Stimulated activated CD8-positive, alpha-beta memory T cell treated with anti-CD3 and anti-CD28 coated beads, Interleukin-7, amount 100 ng/mL, for 48 hours (primary cell): ENCODE data around the gene MAP2K3.
A peak's percentile ranks its signal among the peaks of the same experiment; 100 is the strongest.

Experiments used
- DNase-seq, 2 donors: peaks; one replicate each; pipeline ENCODE4 v3.0.0-alpha.2; 2020; ENCODE audit warnings: low read depth in 1 of 2; ENCODE audit errors: extremely low read depth in 1 of 2

Gene MAP2K3

DNA sequence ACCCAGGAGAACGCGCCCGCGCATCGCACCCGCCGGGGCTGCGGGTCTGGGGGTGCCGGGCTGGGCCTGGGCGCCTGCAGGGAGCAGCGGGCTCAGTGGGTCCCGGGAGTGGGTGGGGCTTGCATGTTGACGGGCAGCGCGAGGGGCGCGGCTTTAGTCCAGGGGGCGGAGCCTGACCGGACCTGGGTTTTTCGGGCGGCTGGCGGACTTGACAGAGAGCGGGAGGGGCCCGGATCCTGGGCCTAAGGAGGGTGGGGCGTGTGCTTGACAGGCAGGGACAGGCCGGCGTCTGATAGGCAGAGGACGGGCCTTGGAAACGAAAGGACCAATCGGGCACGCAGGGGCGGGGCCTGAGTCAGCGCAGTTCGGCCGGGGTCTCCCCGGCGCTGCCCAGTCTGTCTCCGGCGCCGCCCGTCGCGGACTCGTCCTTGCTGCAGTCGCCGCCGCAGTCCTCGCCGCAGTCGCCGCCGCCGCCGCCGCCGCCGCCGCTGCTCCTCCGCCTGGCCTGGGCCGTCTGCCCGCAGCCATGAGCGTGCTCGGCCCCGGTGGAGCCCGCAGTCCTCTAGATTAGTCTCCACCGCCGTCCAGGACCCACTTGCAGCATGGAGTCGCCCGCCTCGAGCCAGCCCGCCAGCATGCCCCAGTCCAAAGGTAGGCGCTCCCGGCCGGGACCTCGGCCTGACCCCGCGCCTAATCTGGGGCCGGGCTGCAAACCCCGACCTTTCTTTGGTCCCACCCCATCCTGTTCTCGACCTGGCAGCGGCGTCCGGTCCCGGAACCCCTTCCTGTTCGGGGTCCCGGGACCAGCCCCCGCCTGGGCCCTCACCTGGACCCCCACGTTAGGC is at the start of gene MAP2K3:
MAP2K3 (plus strand) TSS at position 393 of the 845 bp plus-strand sequence; CDS start at position 603, 210 bp downstream.
- peak; percentile 98 for DNase-seq

DNA sequence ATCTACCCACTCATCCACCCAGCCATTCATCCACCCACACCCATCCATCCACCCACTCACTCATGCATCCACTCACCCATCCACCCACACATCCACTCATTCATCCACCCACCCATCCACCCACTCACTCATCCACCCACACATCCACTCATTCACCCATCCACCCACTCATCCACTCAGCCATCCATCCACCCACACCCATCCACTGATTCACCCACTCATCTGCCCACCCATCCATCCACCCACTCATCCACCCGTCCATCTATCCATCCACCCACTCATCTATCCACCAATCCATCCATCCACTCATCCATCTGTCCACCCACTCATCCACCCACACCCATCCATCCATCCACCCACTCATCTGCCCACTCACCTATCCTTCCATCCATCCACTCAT is 48.6 kb upstream of the MAP2K3 start:
- no peak for DNase-seq

DNA sequence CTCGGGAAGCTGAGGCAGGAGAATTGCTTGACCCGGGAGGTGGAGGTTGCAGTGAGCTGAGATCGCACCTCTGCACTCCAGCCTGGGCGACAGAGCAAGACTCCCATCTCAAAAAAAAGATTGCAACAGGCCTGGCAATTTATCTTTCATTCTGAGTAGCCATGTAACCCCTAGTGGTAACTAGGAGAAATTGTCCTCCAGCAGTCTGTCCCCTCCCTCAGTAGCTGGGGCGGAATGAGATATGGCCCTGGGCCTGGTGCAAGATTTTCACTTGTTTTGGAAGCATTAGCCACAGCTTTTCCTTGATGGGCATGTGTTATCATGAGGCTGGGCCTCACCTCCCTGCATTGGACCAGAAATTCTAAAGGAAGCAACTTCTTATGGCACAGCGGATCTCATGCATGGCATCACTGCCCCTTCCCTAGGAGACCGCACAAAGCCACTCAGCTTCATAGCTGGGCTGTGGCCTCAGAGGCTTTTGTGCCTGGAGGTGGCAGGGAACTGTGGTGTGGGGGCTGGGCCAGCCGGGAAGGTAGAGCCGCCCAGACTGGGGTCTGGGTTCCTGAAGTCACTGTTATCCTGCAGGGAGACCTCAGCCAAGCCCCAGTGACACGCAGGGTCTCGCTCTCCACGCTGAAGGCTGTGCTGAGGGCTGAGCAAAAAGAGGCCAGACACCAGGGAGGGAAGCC is 44.7 kb upstream of the MAP2K3 start:
- DNase-seq: no peak

DNA sequence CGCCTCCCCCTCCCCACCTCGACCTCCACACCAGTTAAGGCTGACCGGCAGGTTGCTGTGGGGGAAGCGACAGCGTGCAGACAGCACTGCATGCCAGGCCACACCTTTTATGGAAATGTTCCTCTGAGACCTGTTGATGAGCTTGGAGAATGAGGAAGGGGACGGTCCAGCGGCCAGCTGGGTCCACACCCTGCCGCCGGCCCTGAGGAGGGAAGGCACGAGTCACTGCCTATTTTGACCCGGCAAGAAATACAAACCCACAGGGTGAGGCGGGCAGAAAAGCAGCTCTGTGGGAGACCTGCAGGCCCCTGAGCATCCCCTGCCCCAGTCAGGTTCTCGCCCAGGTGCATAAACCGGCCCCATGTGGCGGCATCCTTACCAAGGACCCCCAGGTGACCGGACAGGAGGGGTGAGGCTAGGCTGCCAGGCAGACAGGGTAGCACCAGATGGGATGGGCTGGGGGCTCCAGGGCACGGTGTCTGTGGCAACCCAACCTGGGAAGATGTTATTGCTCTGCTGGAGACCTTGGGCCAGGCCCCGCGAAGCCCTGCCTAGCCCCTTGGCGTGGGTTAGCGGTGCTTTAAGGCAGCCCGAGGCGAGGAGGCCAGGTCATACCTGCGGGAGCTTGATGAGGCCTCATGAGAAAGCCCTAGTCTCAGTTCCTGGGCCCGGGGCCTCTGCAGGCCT is 44.0 kb upstream of the MAP2K3 start:
- DNase-seq: no peak

DNA sequence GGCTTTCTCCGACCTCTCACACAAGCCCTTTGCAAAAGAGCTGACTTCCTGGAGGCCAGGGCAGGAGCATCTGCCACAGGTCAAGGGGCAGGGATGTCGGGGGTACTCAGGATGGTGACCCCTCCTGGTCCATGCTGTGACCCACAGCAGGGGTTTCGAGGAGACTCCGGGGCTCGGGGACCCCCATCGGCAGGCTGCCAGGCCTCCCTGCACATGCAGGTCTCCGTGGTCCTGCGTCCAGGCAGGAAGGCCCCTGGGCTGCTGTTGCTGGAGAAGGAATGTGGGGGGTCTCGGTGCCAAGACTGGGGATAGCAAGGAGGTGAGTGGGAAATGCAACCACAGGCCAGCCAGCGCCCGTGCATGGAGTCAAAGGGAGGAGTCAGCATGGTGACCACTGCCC is 42.9 kb upstream of the MAP2K3 start:
- DNase-seq: no peak

DNA sequence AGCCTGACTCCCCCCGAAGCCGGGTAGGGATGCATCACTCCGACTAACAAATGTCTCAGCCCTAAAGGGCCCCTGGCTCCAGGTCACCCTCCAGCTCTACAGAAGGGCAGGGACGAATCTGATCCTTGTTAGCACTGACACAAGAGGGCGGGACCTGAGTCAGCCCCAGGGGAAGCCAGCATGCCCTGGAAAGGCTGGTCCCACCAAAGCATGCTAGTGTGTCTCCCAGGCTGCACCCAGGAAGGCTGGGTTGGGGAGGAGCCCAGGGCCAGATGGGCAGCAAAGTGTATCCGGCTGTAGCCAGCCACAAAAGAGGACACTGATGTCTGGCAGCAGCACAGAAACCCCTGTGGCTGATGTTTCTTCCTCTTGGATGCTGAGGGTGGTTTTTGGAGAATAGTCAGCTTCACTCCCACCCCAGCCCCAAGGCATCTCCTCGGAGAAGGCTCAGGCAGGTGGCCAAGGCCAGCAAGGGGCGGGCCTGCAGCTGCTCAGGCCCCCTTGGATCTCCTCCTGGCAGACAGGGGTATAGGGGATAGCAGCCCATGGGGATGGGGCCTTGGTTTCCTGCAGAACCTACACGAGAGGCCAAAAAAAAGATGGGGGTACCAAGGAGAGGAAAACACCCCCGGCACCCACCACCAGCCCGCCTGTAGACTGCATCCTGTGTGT is 42.3 kb upstream of the MAP2K3 start:
- DNase-seq: no peak

DNA sequence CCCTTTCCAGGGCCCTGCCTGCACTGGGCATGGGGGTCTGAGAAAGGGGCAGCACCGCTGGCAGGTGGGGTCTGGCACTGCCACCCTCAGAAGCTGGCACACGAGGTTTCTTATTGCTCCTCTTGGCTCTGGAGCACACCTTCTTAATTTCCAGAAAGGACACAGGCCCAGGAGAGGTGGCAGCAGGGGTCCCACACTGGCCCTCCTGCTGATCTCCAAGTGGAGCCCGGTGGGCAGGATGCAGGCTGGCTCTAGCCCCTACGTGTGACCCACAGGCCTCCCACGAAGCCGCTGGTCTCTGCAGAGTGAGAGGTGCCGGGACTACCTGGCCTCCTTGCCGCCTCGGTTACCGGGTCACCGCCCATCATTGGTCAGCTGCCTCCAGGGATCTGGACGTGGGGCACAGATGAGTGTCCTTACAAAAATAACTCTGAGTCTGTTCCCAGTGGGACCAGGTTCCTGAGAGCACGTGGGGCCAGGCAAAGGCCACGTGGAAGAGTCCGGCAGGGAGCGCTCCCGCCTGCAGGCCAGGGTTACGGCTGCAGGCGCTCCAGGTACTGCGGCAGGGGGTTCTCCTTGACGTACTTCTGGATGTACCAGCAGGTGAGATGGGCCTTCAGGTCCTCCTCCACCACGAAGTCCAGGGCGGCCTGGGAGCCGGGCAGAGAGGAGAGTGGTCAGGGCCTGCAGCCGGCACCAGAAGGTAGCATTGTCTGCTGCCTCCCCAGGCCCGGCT is 41.6 kb upstream of the MAP2K3 start:
- DNase-seq: no peak

- DNase-seq: no peak
Measured at GRCh38 chr17:21243516-21244303, 40.8 kb upstream of the MAP2K3 start.

DNA sequence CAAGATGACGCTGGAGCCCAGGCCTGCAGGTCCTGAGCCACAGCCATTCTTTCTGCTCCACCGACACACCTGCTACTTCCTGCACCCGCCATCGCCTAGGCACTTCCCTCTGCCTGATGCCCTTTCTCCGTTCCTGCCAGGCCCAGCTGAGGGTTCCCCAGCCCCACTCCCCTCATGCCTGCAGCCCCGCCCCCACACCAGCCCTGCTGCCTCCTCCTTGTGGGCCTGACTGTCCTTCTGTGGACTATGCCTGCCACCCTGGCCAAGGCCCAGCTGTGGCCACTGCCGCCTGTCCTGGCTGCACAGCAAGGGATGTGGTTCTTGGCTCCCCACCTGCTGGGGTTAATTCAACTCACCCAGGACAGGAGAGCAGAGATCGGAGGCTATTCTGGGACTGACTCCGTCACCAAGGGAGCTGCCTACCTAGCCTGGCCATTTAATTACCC is 38.8 kb upstream of the MAP2K3 start:
- no peak for DNase-seq

DNA sequence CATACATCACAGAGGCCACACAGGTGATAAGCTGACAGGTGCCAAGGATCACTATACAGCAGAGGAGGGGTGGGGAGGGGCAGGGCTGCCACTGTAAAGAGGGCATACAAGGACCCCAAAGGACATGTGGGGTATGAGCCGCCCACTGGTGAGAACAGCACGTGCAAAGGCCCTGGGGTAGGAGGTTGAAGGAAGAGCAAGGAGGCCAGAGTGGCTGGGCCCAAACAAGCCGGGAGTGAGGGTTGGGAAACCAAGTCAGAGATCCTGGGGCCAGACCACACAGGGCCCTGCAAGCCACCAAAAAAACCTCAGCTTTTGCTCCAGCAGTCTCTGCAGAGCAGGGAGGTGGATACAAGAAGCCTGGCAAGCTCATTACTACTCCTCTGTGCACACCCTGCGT is 37.8 kb upstream of the MAP2K3 start:
- no peak for DNase-seq

DNA sequence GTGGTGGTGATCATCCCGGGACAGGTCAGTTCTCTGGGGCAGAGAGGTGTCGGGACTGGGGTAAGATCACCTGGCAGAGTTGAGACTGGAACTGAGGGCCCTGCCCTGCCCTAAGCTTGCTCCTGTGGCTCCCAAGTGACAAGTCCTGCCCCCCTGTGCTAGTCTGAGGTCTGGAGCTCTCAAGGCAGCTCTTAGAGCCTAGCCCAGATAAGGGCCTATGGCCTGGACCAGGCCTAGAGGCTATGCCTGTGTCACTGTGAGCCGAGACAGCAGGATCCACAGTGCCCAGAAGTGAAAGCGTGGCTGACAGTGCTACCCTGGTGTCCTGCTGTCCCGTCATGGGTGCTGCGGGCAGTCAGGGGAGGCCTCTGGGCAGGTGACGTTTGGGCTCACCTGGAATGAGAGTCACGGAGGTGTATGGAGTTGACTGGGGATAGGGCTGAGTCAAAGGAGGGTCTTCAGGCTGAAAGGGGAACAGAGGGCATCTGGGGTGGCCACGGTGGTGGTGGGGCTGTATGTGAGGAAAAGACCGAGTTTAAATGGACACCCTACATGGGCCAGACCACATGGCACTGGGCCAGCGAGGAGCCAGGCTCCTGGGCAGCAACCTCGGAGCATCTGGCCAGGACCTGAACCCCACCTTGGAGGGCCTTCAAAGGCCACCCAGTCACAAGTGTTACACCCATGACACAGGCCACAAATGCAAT is 36.8 kb upstream of the MAP2K3 start:
- DNase-seq: no peak

GRCh38 chr17:21248500-21248899 is 36.0 kb upstream of the MAP2K3 start:
- no peak for DNase-seq

DNA sequence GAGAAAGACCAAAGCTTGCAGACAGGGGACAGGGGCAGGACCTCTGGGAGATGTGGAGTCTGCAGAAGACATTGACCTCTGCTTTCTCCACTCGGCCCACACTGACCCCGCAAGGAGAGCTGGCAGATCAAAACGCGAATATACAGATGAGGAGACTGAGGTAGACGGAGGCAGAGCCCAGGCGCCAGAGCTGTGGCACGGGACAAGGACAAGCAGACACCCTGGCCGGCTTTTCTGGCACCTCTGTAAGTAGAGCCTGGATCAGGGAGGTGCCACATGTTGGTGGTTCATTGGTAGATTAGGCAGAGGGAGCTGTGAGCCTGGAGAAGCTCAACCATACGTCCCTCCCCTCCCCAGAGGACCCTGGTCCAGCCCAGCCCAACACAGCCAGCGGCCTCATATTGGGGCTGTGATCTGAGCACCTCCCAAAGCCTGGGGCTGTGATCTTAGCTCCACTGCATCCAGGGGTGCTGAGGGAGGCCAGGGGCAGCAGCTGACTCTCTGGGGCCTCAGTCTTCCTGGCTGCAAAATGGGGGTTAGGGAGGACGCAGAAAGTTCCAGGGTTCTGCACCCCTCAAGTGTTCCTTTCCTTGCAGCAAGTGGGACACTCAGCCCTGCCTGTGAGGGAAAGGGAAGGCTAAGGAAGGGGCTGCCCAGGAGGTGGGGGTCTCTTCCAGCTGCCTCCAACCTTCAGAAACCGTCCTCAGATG is 35.3 kb upstream of the MAP2K3 start:
- no peak for DNase-seq

GRCh38 chr17:21249920-21250703 is 34.4 kb upstream of the MAP2K3 start:
- no peak for DNase-seq

DNA sequence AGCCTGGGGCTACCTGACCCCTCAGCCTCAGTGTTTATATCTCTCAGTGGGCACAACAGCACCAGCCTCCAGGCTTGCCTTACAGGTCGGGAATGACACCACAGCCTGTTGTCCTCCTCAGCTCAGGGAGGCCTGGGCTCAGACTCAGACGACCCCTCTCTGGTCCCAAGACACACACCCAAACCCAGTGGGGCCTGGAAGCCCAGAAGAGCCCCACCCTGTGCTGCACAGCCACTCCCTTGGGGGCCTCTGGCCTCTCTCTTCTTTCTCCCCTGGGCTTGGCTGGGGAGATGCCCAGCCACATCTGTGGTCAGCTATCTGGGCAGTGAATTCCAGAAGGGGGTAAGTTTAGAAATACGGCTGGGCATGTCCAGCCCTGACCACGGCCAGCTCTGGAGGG is 33.7 kb upstream of the MAP2K3 start:
- DNase-seq: no peak

- no peak for DNase-seq
Measured at GRCh38 chr17:21251337-21252010, 33.0 kb upstream of the MAP2K3 start.

- DNase-seq: no peak
Measured at GRCh38 chr17:21252289-21252795, 32.2 kb upstream of the MAP2K3 start.
